ENCODE results near the gene C4orf50.
"Not testable (repeated sequence)": the region's sequence is repeated elsewhere in the genome, so short reads cannot be mapped to it uniquely, and the experiment has no call there.

Gene C4orf50

GRCh38 chr4:5996641-5997040 is 21.6 kb downstream of the C4orf50 start:
- no peak overlapping the region for H3K4me3 ChIP-seq (ENCODE audit: low read length)
- H3K36me3 ChIP-seq (ENCODE audit: control insufficient read depth, insufficient read depth, low read length): no peaks in the 10 kb centered on the region
- no peaks in the 10 kb centered on the region for H3K4me1 ChIP-seq (ENCODE audit: control insufficient read depth, insufficient read depth, low read length)
- H3K9me3 ChIP-seq (ENCODE audit: control insufficient read depth, low read length): no peaks in the 10 kb centered on the region
- peaks cover 3% of the 10 kb centered on the region for H3K27me3 ChIP-seq (ENCODE audit: control insufficient read depth, insufficient read depth, low read length)
- H3K9ac ChIP-seq (ENCODE audit: low read length): no peak overlapping the region

- H3K9me3 ChIP-seq (ENCODE audit: control insufficient read depth, low read length): no peaks in the 10 kb centered on the region
- no peak overlapping the region for H3K9ac ChIP-seq (ENCODE audit: low read length)
- no peaks in the 10 kb centered on the region for H3K36me3 ChIP-seq (ENCODE audit: control insufficient read depth, insufficient read depth, low read length)
- H3K4me1 ChIP-seq (ENCODE audit: control insufficient read depth, insufficient read depth, low read length): no peaks in the 10 kb centered on the region
- H3K27me3 ChIP-seq (ENCODE audit: control insufficient read depth, insufficient read depth, low read length): peaks cover 3% of the 10 kb centered on the region
- H3K4me3 ChIP-seq (ENCODE audit: low read length): no peak overlapping the region
Measured at GRCh38 chr4:5995901-5996623, 22.2 kb downstream of the C4orf50 start.

DNA sequence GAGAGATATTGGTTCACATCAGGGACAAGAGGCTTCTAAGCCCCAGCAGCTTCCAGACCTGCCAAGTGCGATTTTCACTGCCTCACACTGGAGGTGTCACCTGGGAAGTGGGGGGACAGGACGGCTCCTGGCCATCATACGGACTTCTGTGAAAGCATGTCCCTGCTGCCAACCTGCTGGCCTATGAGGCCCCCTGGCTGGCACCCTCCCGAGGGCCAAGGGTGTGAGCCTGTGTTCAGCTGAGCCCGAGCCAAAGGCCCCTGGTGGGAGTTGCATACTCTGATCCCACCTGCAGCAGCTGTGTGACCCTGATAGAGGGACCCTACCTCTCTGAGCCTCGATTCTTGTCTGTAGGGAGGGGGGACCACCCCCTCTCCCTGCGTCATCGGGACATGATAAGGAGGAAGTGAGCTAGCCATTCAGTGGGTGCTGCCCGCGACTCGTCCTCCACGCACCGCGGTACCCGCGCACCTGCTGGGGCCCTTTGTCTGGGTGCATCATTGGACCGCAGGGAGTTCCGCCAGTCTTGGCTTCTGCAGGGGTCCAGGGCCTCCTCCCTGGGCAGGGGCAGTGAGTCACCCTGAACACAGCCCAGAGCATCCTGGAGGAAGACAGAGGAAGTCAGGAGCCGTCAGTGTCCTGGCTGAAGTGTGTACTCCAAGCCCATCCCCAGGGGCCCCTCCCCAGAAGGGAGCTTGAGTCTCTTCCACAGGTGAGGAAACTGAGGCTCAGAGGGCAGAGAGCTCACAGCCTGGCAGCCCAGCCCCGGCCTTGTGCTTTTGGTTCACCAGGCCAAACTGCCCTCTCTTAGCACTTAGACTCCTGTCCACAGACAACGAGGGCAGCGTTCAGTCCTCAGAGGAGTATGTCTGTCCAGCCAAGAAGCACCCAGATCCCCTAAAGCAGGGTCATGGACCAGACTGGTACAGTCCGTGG is 24.1 kb downstream of the C4orf50 start:
- Histone ChIP-seq H3K9ac (ENCODE audit: low read length) (no peak overlapping the region), H3K9me3 (ENCODE audit: control insufficient read depth, low read length) (no peaks in the 10 kb centered on the region), H3K27me3 (ENCODE audit: control insufficient read depth, insufficient read depth, low read length) (peaks cover 3% of the 10 kb centered on the region), H3K4me3 (ENCODE audit: low read length) (no peak overlapping the region), H3K4me1 (ENCODE audit: control insufficient read depth, insufficient read depth, low read length) (no peaks in the 10 kb centered on the region), H3K36me3 (ENCODE audit: control insufficient read depth, insufficient read depth, low read length) (no peaks in the 10 kb centered on the region)

DNA sequence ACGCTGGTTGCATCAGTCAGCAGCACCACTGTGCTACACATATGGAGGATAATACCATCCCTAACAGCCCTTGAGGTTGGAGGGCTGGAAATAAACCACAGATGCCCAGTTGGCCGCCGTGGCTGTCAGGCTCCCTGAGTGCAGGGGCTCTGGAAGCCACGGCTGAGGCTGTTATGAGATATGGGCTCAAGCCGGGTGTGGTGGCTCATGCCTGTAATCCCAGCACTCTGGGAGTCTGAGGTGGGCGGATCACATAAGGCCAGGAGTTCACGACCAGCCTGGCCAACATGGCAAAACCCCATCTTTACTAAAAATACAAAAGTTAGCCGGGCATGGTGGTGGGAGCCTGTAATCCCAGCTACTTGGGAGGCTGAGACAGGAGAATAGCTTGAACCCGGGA is 24.9 kb downstream of the C4orf50 start:
- not testable (repeated sequence) for H3K4me1 ChIP-seq (ENCODE audit: control insufficient read depth, insufficient read depth, low read length); H3K4me3 ChIP-seq (ENCODE audit: low read length); H3K36me3 ChIP-seq (ENCODE audit: control insufficient read depth, insufficient read depth, low read length); H3K9ac ChIP-seq (ENCODE audit: low read length); H3K9me3 ChIP-seq (ENCODE audit: control insufficient read depth, low read length); H3K27me3 ChIP-seq (ENCODE audit: control insufficient read depth, insufficient read depth, low read length)

- no peaks in the 10 kb centered on the region for H3K9me3 ChIP-seq (ENCODE audit: control insufficient read depth, low read length)
- no peaks in the 10 kb centered on the region for H3K36me3 ChIP-seq (ENCODE audit: control insufficient read depth, insufficient read depth, low read length)
- no peak overlapping the region for H3K4me3 ChIP-seq (ENCODE audit: low read length)
- no peaks in the 10 kb centered on the region for H3K4me1 ChIP-seq (ENCODE audit: control insufficient read depth, insufficient read depth, low read length)
- H3K9ac ChIP-seq (ENCODE audit: low read length): no peak overlapping the region
- H3K27me3 ChIP-seq (ENCODE audit: control insufficient read depth, insufficient read depth, low read length): no peaks in the 10 kb centered on the region
Measured at GRCh38 chr4:5992828-5993321, 25.4 kb downstream of the C4orf50 start.

DNA sequence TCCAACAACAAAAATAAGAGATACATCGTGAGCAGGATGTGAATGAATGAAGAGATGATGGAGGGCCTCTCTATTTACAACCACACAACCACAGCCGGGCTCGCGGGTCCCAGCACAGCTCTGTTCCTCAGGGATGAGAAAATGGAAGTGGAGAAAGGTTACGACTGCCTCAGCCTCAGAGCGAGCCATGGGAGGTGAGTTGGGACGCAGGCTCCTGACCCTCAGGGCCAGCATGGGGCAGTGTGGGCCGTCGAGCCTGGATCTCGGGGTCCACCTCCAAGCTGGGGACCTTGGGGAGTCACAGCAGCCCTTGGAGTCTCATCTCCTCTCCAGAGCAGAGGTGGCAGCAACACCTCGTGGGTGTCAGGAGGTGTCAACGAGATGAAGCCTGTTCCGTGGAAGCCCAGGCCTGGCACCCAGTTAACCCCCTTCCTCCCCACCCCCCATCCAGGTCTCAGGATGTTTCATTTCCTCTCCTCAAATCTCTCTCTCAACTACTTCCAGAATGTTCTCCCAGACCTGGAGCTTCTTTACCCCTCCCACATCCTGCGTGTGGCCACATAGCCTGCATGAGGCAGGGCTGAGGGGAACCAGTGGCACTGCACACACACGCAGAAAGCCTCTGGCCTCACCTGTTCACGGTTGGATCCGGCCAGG is 25.9 kb downstream of the C4orf50 start:
- Histone ChIP-seq H3K9me3 (ENCODE audit: control insufficient read depth, low read length) (no peaks in the 10 kb centered on the region), H3K36me3 (ENCODE audit: control insufficient read depth, insufficient read depth, low read length) (no peaks in the 10 kb centered on the region), H3K4me3 (ENCODE audit: low read length) (no peak overlapping the region), H3K4me1 (ENCODE audit: control insufficient read depth, insufficient read depth, low read length) (no peaks in the 10 kb centered on the region), H3K9ac (ENCODE audit: low read length) (no peak overlapping the region), H3K27me3 (ENCODE audit: control insufficient read depth, insufficient read depth, low read length) (no peaks in the 10 kb centered on the region)

GRCh38 chr4:5991405-5991804 is 26.8 kb downstream of the C4orf50 start:
- Histone ChIP-seq H3K4me1 (ENCODE audit: control insufficient read depth, insufficient read depth, low read length) (no peaks in the 10 kb centered on the region), H3K9ac (ENCODE audit: low read length) (no peak overlapping the region), H3K9me3 (ENCODE audit: control insufficient read depth, low read length) (no peaks in the 10 kb centered on the region), H3K27me3 (ENCODE audit: control insufficient read depth, insufficient read depth, low read length) (no peaks in the 10 kb centered on the region), H3K4me3 (ENCODE audit: low read length) (no peak overlapping the region), H3K36me3 (ENCODE audit: control insufficient read depth, insufficient read depth, low read length) (no peaks in the 10 kb centered on the region)

DNA sequence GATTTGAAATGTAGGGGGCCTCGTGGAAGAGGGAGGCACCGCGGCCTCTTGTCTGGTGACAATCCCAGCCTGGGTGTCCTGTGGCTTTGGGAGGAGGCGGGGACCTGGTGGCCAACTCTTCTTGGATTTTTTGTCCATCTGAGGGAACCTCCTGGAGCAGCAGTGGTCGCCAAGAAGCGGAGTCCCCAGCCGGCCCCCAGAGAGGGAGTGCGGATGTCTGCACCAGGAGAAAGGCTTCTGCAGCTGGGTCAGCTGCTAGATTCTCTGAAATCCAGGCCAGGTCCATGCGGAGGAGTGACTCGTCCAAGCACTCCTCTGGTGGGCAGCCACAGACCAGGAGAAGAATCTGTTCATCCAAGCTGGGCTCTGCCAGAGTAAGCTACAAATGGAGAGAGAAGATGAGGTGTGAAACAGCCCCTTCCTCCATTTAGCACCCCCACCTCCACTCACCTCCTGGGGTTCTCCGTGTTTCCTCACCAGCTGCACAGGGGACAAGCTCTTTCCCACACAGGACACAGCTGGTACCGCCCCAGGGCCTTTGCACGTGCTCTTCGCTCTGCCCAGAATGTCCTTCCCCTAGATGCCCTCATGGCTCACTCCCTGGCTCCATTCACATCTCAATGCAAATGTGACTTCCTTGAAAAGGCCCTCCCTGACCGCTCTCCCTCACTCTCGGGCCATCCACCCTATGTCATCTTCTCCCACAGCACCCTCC is 27.6 kb downstream of the C4orf50 start:
- H3K9ac ChIP-seq (ENCODE audit: low read length): no peak overlapping the region
- no peak overlapping the region for H3K4me3 ChIP-seq (ENCODE audit: low read length)
- H3K9me3 ChIP-seq (ENCODE audit: control insufficient read depth, low read length): no peaks in the 10 kb centered on the region
- no peaks in the 10 kb centered on the region for H3K4me1 ChIP-seq (ENCODE audit: control insufficient read depth, insufficient read depth, low read length)
- no peaks in the 10 kb centered on the region for H3K36me3 ChIP-seq (ENCODE audit: control insufficient read depth, insufficient read depth, low read length)
- no peaks in the 10 kb centered on the region for H3K27me3 ChIP-seq (ENCODE audit: control insufficient read depth, insufficient read depth, low read length)

DNA sequence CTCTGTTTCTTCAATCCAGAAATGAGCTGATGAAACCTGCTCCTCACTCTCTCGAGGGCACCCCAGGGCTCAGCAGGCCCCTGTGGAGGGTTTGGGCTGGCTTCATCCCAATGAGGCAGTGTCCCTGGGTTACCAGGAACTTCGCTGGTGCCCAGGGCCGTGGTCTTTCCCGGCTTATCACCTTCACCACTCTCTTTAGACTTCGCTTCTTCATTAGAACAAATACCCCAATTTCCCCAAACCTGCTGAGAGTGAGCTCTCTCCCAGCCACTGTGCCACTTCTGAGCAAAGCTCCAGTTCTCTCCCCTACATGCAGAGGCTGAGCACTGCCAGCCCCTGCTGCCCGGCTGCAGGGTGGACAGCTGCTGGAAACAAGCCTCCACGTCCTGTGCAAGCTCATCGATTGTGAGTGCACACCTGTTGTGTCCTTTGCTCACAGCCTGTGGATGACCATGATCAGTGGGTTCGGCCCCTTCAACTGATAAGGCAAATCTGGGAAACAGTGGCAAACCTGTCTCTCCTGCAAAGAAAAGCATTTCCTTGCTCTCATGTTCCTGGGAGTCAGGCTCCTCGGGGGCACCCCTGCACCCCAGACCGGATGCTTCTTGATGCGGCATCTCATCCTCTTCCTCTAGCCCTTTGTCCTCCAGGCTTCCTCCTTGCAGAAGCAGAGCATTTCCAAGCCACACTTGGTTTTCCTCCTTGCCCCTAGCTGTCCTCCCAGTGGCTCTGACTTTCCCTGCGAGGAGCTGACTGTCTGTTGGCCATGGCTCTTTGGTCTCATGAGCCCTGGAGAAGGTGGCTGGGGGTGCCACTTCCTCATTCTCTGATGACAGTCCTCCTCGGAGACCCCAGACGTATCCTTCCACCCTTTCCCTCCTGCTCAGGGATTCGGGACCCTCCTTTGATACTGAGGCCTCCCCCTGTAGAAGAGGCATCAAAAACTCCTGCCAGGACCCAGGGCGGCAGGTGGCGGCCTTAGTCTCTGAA is 28.7 kb downstream of the C4orf50 start:
- Histone ChIP-seq H3K36me3 (ENCODE audit: control insufficient read depth, insufficient read depth, low read length) (no peaks in the 10 kb centered on the region), H3K9me3 (ENCODE audit: control insufficient read depth, low read length) (no peaks in the 10 kb centered on the region), H3K4me3 (ENCODE audit: low read length) (no peak overlapping the region), H3K4me1 (ENCODE audit: control insufficient read depth, insufficient read depth, low read length) (no peaks in the 10 kb centered on the region), H3K9ac (ENCODE audit: low read length) (no peak overlapping the region), H3K27me3 (ENCODE audit: control insufficient read depth, insufficient read depth, low read length) (no peaks in the 10 kb centered on the region)

DNA sequence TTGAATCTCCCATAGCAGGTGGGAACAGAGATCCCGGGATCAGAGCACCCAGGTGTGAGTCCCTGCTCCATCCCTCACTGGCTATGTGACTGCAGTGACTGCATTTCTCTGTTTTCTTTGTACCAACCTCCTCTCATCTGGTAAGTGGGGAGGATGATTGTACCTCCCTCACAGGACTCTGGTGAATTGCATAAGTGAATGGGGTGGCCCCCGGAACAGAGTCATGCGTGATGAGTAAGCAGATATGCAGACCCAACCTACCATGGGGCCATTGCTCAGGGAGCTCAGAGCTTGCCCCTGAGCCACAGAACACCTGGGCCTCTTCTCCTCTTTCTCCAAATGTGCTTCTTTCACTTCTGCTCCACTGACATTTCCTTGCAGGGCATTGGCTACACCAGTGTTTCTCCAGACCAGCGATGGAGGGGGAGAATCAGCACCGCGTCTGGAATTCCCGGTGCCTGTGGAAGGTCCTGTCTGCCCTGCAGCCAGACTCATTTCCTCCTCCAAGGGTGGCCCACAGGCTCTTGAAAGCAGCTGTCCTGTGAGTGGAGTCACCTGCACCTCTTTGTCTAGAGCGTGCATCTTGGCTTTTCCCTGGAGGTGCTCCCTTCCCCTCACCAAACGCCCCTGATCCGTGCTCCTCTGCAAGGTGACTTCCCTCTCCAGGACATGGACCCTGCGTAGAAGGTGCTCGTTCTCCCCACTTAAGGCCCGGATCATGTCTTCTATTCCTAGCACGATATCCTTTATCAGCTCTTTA is 30.0 kb downstream of the C4orf50 start:
- Histone ChIP-seq H3K36me3 (ENCODE audit: control insufficient read depth, insufficient read depth, low read length) (no peaks in the 10 kb centered on the region), H3K4me1 (ENCODE audit: control insufficient read depth, insufficient read depth, low read length) (no peaks in the 10 kb centered on the region), H3K9ac (ENCODE audit: low read length) (no peak overlapping the region), H3K27me3 (ENCODE audit: control insufficient read depth, insufficient read depth, low read length) (no peaks in the 10 kb centered on the region), H3K9me3 (ENCODE audit: control insufficient read depth, low read length) (no peaks in the 10 kb centered on the region), H3K4me3 (ENCODE audit: low read length) (no peak overlapping the region)
